ENCODE results near the gene CDH13.

DNA sequence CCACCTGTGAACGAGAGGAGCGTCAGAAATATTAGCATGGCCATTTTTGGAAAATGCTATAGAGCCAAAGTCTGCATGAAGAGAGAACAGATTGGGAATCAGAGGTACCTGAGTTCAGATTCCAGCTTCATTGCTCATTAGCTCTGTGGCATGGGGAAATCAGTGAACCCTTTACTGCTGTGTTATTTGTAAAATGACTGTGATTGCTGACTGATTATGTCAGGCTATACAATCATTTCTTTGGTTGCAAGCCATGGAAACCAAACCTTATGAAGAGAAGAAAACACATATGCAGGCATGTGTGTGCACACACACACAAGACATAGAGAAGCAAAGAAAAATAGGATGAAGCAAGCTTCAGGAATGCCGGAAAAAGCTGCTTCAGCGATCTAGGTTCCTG lies 1079.6 kb downstream of the CDH13 start:
- TF ChIP-seq, protein P1, sequence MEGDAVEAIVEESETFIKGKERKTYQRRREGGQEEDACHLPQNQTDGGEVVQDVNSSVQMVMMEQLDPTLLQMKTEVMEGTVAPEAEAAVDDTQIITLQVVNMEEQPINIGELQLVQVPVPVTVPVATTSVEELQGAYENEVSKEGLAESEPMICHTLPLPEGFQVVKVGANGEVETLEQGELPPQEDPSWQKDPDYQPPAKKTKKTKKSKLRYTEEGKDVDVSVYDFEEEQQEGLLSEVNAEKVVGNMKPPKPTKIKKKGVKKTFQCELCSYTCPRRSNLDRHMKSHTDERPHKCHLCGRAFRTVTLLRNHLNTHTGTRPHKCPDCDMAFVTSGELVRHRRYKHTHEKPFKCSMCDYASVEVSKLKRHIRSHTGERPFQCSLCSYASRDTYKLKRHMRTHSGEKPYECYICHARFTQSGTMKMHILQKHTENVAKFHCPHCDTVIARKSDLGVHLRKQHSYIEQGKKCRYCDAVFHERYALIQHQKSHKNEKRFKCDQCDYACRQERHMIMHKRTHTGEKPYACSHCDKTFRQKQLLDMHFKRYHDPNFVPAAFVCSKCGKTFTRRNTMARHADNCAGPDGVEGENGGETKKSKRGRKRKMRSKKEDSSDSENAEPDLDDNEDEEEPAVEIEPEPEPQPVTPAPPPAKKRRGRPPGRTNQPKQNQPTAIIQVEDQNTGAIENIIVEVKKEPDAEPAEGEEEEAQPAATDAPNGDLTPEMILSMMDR (conservative IDR thresholded peaks at IDR 0.05; ENCODE audit: low read depth in 2 of 2) = no peak
- no peak for TF ChIP-seq EZH2 (IDR thresholded peaks at IDR 0.05; ENCODE audit: low read depth, unreplicated experiment)
- no peak for TF ChIP-seq POLR2AphosphoS5 (IDR thresholded peaks at IDR 0.05; ENCODE audit: low read depth)
- no peak for TF ChIP-seq NANOG (IDR thresholded peaks at IDR 0.05; ENCODE audit: borderline replicate concordance)
- no peak for TF ChIP-seq EZH2phosphoT487 (IDR thresholded peaks at IDR 0.05; ENCODE audit: unreplicated experiment)
- TF ChIP-seq, protein P2, sequence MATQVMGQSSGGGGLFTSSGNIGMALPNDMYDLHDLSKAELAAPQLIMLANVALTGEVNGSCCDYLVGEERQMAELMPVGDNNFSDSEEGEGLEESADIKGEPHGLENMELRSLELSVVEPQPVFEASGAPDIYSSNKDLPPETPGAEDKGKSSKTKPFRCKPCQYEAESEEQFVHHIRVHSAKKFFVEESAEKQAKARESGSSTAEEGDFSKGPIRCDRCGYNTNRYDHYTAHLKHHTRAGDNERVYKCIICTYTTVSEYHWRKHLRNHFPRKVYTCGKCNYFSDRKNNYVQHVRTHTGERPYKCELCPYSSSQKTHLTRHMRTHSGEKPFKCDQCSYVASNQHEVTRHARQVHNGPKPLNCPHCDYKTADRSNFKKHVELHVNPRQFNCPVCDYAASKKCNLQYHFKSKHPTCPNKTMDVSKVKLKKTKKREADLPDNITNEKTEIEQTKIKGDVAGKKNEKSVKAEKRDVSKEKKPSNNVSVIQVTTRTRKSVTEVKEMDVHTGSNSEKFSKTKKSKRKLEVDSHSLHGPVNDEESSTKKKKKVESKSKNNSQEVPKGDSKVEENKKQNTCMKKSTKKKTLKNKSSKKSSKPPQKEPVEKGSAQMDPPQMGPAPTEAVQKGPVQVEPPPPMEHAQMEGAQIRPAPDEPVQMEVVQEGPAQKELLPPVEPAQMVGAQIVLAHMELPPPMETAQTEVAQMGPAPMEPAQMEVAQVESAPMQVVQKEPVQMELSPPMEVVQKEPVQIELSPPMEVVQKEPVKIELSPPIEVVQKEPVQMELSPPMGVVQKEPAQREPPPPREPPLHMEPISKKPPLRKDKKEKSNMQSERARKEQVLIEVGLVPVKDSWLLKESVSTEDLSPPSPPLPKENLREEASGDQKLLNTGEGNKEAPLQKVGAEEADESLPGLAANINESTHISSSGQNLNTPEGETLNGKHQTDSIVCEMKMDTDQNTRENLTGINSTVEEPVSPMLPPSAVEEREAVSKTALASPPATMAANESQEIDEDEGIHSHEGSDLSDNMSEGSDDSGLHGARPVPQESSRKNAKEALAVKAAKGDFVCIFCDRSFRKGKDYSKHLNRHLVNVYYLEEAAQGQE (IDR thresholded peaks at IDR 0.05; ENCODE audit: unreplicated experiment) = no peak
- TF ChIP-seq, protein P3, sequence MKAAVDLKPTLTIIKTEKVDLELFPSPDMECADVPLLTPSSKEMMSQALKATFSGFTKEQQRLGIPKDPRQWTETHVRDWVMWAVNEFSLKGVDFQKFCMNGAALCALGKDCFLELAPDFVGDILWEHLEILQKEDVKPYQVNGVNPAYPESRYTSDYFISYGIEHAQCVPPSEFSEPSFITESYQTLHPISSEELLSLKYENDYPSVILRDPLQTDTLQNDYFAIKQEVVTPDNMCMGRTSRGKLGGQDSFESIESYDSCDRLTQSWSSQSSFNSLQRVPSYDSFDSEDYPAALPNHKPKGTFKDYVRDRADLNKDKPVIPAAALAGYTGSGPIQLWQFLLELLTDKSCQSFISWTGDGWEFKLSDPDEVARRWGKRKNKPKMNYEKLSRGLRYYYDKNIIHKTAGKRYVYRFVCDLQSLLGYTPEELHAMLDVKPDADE (IDR thresholded peaks at IDR 0.05) = no peak
- TF ChIP-seq CREB1 (CRISPR knock-in tag; IDR thresholded peaks at IDR 0.05; ENCODE audit: low read depth) = no peak
- no peak for TF ChIP-seq JUNB (IDR thresholded peaks at IDR 0.05; ENCODE audit: unreplicated experiment)
- TF ChIP-seq, protein P4, sequence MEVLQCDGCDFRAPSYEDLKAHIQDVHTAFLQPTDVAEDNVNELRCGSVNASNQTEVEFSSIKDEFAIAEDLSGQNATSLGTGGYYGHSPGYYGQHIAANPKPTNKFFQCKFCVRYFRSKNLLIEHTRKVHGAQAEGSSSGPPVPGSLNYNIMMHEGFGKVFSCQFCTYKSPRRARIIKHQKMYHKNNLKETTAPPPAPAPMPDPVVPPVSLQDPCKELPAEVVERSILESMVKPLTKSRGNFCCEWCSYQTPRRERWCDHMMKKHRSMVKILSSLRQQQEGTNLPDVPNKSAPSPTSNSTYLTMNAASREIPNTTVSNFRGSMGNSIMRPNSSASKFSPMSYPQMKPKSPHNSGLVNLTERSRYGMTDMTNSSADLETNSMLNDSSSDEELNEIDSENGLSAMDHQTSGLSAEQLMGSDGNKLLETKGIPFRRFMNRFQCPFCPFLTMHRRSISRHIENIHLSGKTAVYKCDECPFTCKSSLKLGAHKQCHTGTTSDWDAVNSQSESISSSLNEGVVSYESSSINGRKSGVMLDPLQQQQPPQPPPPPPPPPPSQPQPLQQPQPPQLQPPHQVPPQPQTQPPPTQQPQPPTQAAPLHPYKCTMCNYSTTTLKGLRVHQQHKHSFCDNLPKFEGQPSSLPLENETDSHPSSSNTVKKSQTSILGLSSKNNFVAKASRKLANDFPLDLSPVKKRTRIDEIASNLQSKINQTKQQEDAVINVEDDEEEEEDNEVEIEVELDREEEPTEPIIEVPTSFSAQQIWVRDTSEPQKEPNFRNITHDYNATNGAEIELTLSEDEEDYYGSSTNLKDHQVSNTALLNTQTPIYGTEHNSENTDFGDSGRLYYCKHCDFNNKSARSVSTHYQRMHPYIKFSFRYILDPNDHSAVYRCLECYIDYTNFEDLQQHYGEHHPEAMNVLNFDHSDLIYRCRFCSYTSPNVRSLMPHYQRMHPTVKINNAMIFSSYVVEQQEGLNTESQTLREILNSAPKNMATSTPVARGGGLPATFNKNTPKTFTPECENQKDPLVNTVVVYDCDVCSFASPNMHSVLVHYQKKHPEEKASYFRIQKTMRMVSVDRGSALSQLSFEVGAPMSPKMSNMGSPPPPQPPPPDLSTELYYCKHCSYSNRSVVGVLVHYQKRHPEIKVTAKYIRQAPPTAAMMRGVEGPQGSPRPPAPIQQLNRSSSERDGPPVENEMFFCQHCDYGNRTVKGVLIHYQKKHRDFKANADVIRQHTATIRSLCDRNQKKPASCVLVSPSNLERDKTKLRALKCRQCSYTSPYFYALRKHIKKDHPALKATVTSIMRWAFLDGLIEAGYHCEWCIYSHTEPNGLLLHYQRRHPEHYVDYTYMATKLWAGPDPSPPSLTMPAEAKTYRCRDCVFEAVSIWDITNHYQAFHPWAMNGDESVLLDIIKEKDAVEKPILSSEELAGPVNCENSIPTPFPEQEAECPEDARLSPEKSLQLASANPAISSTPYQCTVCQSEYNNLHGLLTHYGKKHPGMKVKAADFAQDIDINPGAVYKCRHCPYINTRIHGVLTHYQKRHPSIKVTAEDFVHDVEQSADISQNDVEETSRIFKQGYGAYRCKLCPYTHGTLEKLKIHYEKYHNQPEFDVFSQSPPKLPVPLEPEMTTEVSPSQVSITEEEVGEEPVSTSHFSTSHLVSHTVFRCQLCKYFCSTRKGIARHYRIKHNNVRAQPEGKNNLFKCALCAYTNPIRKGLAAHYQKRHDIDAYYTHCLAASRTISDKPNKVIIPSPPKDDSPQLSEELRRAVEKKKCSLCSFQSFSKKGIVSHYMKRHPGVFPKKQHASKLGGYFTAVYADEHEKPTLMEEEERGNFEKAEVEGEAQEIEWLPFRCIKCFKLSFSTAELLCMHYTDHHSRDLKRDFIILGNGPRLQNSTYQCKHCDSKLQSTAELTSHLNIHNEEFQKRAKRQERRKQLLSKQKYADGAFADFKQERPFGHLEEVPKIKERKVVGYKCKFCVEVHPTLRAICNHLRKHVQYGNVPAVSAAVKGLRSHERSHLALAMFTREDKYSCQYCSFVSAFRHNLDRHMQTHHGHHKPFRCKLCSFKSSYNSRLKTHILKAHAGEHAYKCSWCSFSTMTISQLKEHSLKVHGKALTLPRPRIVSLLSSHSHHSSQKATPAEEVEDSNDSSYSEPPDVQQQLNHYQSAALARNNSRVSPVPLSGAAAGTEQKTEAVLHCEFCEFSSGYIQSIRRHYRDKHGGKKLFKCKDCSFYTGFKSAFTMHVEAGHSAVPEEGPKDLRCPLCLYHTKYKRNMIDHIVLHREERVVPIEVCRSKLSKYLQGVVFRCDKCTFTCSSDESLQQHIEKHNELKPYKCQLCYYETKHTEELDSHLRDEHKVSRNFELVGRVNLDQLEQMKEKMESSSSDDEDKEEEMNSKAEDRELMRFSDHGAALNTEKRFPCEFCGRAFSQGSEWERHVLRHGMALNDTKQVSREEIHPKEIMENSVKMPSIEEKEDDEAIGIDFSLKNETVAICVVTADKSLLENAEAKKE (CRISPR knock-in tag; IDR thresholded peaks at IDR 0.05) = no peak
- no peak for TF ChIP-seq ZNF114 (CRISPR knock-in tag; IDR thresholded peaks at IDR 0.05)
- no peak for TF ChIP-seq ZNF331 (CRISPR knock-in tag; IDR thresholded peaks at IDR 0.05; ENCODE audit: low read depth)
- TF ChIP-seq STAT1 (IDR thresholded peaks at IDR 0.05; ENCODE audit: unreplicated experiment) = no peak

Data from GM23338 (cell line).